Neural cell (in vitro differentiated cells): ENCODE measurements around the gene TMEM117.

ENCODE experiments used
- CTCF ChIP-seq: fragments of 450-650 bp; IDR thresholded peaks from 2 replicates; pipeline ENCODE4 v1.5.1; 2014; ENCODE audit warnings: antibody characterized with exemption, mild to moderate bottlenecking, moderate library complexity; ENCODE audit not compliant: poor library complexity, severe bottlenecking
- EP300 ChIP-seq: fragments of 450-650 bp; conservative IDR thresholded peaks from 2 replicates; pipeline ENCODE4 v1.6.1; 2014; ENCODE audit warnings: antibody characterized with exemption, mild to moderate bottlenecking, moderate library complexity; ENCODE audit not compliant: poor library complexity, severe bottlenecking
- EZH2 ChIP-seq: fragments of 200-600, 300-800 bp; shearing (Covaris generic), sonication (generic); IDR thresholded peaks from 2 replicates; pipeline ENCODE4 v1.6.1; 2014; ENCODE audit warnings: antibody characterized with exemption, low read length, borderline replicate concordance, mild to moderate bottlenecking; ENCODE audit not compliant: insufficient read depth, poor library complexity, severe bottlenecking
- POLR2AphosphoS5 ChIP-seq: IDR thresholded peaks from 2 replicates; pipeline ENCODE4 v1.6.1; 2012
- RAD21 ChIP-seq: fragments of 450-650 bp; conservative IDR thresholded peaks from 2 replicates; pipeline ENCODE4 v1.6.1; 2014; ENCODE audit warnings: antibody characterized with exemption, mild to moderate bottlenecking, moderate library complexity
- REST ChIP-seq: IDR thresholded peaks from 2 replicates; pipeline ENCODE4 v1.6.1; 2012; ENCODE audit warnings: borderline replicate concordance
- SMC3 ChIP-seq: fragments of 450-650 bp; conservative IDR thresholded peaks from 2 replicates; pipeline ENCODE4 v1.6.1; 2014; ENCODE audit warnings: antibody characterized with exemption, mild to moderate bottlenecking, moderate library complexity; ENCODE audit not compliant: poor library complexity
- TAF1 ChIP-seq: IDR thresholded peaks from 2 replicates; pipeline ENCODE4 v1.6.1; 2012; ENCODE audit warnings: low read depth

GRCh38 chr12:43835264-43835655 is 621 bp upstream of the TMEM117 start:
- TF ChIP-seq EP300 (no peak), EZH2 (no peak), REST (no peak), CTCF (no peak), TAF1 (no peak), RAD21 (no peak), POLR2AphosphoS5 (no peak), SMC3 (no peak)
